Lung (tissue), 12 donors: ENCODE data around the gene PEX7. TPM values are rescaled to one million over a fixed set of nuclear protein-coding genes. Genes with fewer than 3 reads are reported as not detected.

Experiments
- ATAC-seq: fragments of 200-7000 bp; cut with Tn5 transposase; one replicate; pipeline ENCODE4 v1.9.1; 2020; ENCODE audit warnings: moderate number of reproducible peaks; ENCODE audit not compliant: insufficient read depth, low FRiP score
- DNase-seq, 3 donors: peaks; one replicate each; pipeline ENCODE4 v3.0.0-alpha.2; 2013 to 2017
- H3K27ac ChIP-seq, 2 donors: one replicate each; pipeline ENCODE4 v1.5.1; 2013; ENCODE audit warnings: mild to moderate bottlenecking in 2 of 2, moderate library complexity in 2 of 2, control low read depth in 1 of 2, inconsistent platforms in 1 of 2, low read depth in 1 of 2, low read length in 1 of 2
- H3K27me3 ChIP-seq, 3 donors: one replicate each; pipeline ENCODE4 v1.5.1; 2013; ENCODE audit warnings: low read length in 2 of 3; ENCODE audit not compliant: control insufficient read depth in 3 of 3, insufficient read depth in 3 of 3
- H3K36me3 ChIP-seq, 4 donors: one replicate each; pipeline ENCODE4 v1.5.1; 2013; ENCODE audit warnings: low read length in 4 of 4, mild to moderate bottlenecking in 1 of 4, moderate library complexity in 1 of 4; ENCODE audit not compliant: control insufficient read depth in 4 of 4, insufficient read depth in 4 of 4
- H3K4me1 ChIP-seq, 5 donors: one replicate each; pipeline ENCODE4 v1.5.1; 2013; ENCODE audit warnings: low read length in 5 of 5, mild to moderate bottlenecking in 2 of 5, moderate library complexity in 1 of 5; ENCODE audit not compliant: control insufficient read depth in 5 of 5, insufficient read depth in 5 of 5
- H3K4me3 ChIP-seq: one replicate; pipeline ENCODE4 v1.5.1; 2013; ENCODE audit warnings: mild to moderate bottlenecking, control low read depth, moderate library complexity
- H3K9ac ChIP-seq, 2 donors: one replicate each; pipeline ENCODE4 v1.5.1; 2013; ENCODE audit warnings: low read length in 2 of 2, control low read depth in 1 of 2; ENCODE audit not compliant: insufficient read depth in 1 of 2
- H3K9me3 ChIP-seq, 4 donors: one replicate each; pipeline ENCODE4 v1.5.1; 2013; ENCODE audit warnings: low read length in 3 of 4, mild to moderate bottlenecking in 1 of 4, moderate library complexity in 1 of 4; ENCODE audit not compliant: control insufficient read depth in 4 of 4, insufficient read depth in 3 of 4
- WGBS, 2 donors: extraction: QIAGEN DNeasy Blood & Tissue Kit; methylation state at CpG; one replicate each; pipeline ENCODE4 v1.1.7; 2013; 5-methylcytosine and 5-hydroxymethylcytosine counted together
- polyA plus RNA-seq, 2 donors: library from polyadenylated mRNA; stranded (reverse); fragments of 200-250 nt; gene quantifications; one replicate each; pipeline ENCODE4 v1.2.1, GENCODE V29; 2013
- total RNA-seq, 2 donors: library from RNA; depleted of rRNA in 1 of 2; stranded (reverse); fragments of >200 nt in 1 of 2; gene quantifications; one replicate each; pipeline ENCODE4 v1.2.1, GENCODE V29; 2014 to 2021
- TF ChIP-seq, protein P1 (sequence below): IDR thresholded peaks from 2 replicates; pipeline ENCODE4 v1.5.1; 2012; ENCODE audit warnings: mild to moderate bottlenecking; ENCODE audit errors: control extremely low read depth, extremely low read depth
- donor health status: control.
- donor health status: control.
- donor health status: Bipolar disorder and iron deficiency.
- donor health status: healthy.
- donor health status: DM: yes; HTN: yes; CAD: no.

PEX7 gene
- total and polyA plus RNA-seq, 4 donors, result 4.8 to 12.5 (median 9.5) TPM

GRCh38 chr6:136793363-136793762 is 29.0 kb upstream of the PEX7 start:
- Histone ChIP-seq H3K27ac (peak overlapping the region in 1 of 2 donors; percentile 99), H3K4me3 (no peak overlapping the region), H3K4me1 (peaks cover 3 to 14% (median 5%) of the 10 kb centered on the region in 5 donors), H3K27me3 (peaks cover 0 to 8% (median 0%) of the 10 kb centered on the region in 3 donors), H3K9ac (peak overlapping the region in 1 of 2 donors; percentile 14), H3K9me3 (peaks cover 0 to 2% (median 0%) of the 10 kb centered on the region in 4 donors), H3K36me3 (no peaks in the 10 kb centered on the region)
- WGBS, 2 donors, result 27 to 40% methylated on average over 8 of the region's 8 CpGs
- DNase-seq (no peak), ATAC-seq (no peak)
- TF ChIP-seq, protein P1, sequence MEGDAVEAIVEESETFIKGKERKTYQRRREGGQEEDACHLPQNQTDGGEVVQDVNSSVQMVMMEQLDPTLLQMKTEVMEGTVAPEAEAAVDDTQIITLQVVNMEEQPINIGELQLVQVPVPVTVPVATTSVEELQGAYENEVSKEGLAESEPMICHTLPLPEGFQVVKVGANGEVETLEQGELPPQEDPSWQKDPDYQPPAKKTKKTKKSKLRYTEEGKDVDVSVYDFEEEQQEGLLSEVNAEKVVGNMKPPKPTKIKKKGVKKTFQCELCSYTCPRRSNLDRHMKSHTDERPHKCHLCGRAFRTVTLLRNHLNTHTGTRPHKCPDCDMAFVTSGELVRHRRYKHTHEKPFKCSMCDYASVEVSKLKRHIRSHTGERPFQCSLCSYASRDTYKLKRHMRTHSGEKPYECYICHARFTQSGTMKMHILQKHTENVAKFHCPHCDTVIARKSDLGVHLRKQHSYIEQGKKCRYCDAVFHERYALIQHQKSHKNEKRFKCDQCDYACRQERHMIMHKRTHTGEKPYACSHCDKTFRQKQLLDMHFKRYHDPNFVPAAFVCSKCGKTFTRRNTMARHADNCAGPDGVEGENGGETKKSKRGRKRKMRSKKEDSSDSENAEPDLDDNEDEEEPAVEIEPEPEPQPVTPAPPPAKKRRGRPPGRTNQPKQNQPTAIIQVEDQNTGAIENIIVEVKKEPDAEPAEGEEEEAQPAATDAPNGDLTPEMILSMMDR, result no peak

DNA sequence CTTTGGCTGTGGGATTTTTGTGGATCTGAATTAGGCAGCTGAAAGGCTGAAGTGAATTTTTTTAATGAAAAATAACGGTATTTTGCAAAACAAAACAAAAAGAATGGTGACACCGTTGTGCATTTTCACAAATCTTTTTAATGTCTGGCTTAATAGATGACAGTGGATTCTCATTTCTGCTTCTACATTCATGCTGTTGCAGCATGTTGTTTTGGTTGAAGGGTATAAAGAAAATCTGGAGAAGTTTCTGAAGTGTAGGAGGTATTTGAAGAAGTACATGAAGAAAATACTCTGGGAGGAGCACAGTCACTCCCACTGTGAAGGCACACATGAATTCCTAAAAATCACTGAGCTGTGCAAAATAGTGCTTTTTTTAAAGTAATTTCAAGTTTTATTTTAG is 27.0 kb upstream of the PEX7 start:
- DNase-seq (no peak), ATAC-seq (no peak)
- H3K4me1 ChIP-seq, result peaks cover 0 to 14% (median 3%) of the 10 kb centered on the region in 5 donors
- no peak overlapping the region for H3K9ac ChIP-seq
- no peak overlapping the region for H3K4me3 ChIP-seq
- 90 to 94% methylated on average over 2 of the region's 2 CpGs for WGBS, 2 donors
- TF ChIP-seq, protein P1, result no peak
- peaks cover 0 to 2% (median 0%) of the 10 kb centered on the region in 4 donors for H3K9me3 ChIP-seq
- H3K36me3 ChIP-seq, result no peaks in the 10 kb centered on the region
- no peak overlapping the region for H3K27ac ChIP-seq
- peaks cover 0 to 8% (median 0%) of the 10 kb centered on the region in 3 donors for H3K27me3 ChIP-seq

DNA sequence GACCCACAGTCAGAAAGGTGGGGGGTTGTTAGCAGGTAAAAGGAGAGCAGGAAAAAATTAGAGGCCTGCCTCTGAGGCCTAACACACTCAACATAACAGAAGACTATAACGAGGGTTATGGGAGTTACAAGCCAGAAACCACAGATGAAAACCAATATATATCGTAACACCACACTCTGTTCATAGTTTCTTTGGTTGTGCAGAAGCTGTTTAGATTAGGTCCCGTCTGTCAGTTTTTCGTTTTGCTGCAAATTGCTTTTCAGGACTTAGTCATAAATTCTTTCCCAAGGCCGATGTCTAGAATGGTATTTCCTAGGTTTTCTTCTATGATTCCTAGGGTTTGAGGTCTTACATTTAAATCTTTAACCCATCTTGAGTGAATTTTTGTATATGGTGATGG is 26.4 kb upstream of the PEX7 start:
- 84 to 88% methylated on average over 5 of the region's 5 CpGs for WGBS, 2 donors
- H3K36me3 ChIP-seq, result no peaks in the 10 kb centered on the region
- no peak for ATAC-seq
- H3K27me3 ChIP-seq, result peaks cover 0 to 8% (median 0%) of the 10 kb centered on the region in 3 donors
- no peak for DNase-seq
- H3K4me1 ChIP-seq, result peaks cover 0 to 14% (median 2%) of the 10 kb centered on the region in 5 donors
- H3K9ac ChIP-seq, result no peak overlapping the region
- H3K27ac ChIP-seq, result no peak overlapping the region
- H3K9me3 ChIP-seq, result peaks cover 0 to 2% (median 0%) of the 10 kb centered on the region in 4 donors
- H3K4me3 ChIP-seq, result no peak overlapping the region
- TF ChIP-seq, protein P1, result no peak

DNA sequence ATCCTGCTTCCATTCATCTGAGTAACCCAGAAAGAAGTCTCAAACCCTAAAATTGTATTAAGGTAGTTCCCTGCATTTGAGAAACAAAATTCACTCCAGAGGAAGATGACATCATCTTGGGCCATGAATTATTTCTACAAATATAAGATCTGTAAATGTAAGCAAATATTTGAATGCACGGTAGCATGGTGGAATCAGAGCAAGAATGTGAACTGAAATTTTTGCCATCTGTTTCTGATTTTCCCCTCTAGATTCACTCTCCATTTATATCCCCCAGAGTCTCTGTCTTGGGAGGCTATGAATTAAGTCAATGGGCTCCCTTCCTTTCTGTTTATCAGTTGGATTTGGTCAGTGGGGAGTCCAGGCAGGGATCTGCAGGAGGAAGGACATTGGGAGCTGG is 24.3 kb upstream of the PEX7 start:
- ATAC-seq, result no peak
- peaks cover 0 to 3% (median 0%) of the 10 kb centered on the region in 5 donors for H3K4me1 ChIP-seq
- H3K27me3 ChIP-seq, result peaks cover 0 to 8% (median 0%) of the 10 kb centered on the region in 3 donors
- H3K9me3 ChIP-seq, result peaks cover 0 to 2% (median 0%) of the 10 kb centered on the region in 4 donors
- H3K9ac ChIP-seq, result no peak overlapping the region
- WGBS, 2 donors, result 97 to 98% methylated on average over 1 of the region's 1 CpG
- TF ChIP-seq, protein P1, result no peak
- no peak overlapping the region for H3K27ac ChIP-seq
- no peaks in the 10 kb centered on the region for H3K36me3 ChIP-seq
- no peak for DNase-seq
- no peak overlapping the region for H3K4me3 ChIP-seq
